ENCODE data around the gene TMEM169. TPM values are rescaled to one million over a fixed set of nuclear protein-coding genes. Genes with fewer than 3 reads are reported as not detected.

TMEM169 gene
- total RNA-seq, 1 experiment from 2014 or later = 0.74 TPM

- Histone ChIP-seq H3K36me3 (ENCODE audit: control insufficient read depth, insufficient read depth, low read length) (peaks cover 69% of the 10 kb centered on the region), H3K4me3 (ENCODE audit: low read depth in 2 of 2, low read length in 2 of 2) (no peak overlapping the region), H3K27ac (ENCODE audit: low read length) (0 out of 2 replicates have a peak overlapping the region, but pooled peaks have one; percentile 19), H3K27me3 (ENCODE audit: control insufficient read depth, insufficient read depth, low read length) (no peaks in the 10 kb centered on the region), H3K9me3 (ENCODE audit: control insufficient read depth, insufficient read depth, low read depth, low read length) (no peaks in the 10 kb centered on the region), H3K4me1 (ENCODE audit: control insufficient read depth, insufficient read depth, low read length) (peaks cover 47% of the 10 kb centered on the region)
- POLR2A ChIA-PET = interaction anchor here (0.6 kb wide), 1 partner anchor 17 kb away, joined by 3 read pairs; no protein-coding TSS in a partner anchor
- DNase-seq (ENCODE audit: low read depth, low spot score) (no peak), ATAC-seq (no peak)
- BruUV-seq (replicated peaks) = no TSS peak
- CTCF ChIA-PET = no interaction called here
- in situ Hi-C loops (cut with HindIII; ENCODE audit: low pct_unique_long_range_greater_than_20kb, low sequenced_read_pairs) (no loop called here), intact Hi-C loops (cut with micrococcal nuclease; ENCODE audit: unreplicated experiment) (no loop called here)
- peak; percentile 28; the same call in 1 of the 2 replicates for TF ChIP-seq POLR2AphosphoS5 (IDR thresholded peaks at IDR 0.05; ENCODE audit: low read depth, low read length)
- TF ChIP-seq SIN3A (IDR thresholded peaks at IDR 0.05; ENCODE audit: borderline replicate concordance, insufficient read depth, low read depth, low read length) = no peak
Observed at GRCh38 chr2:216112926-216113325, 31.2 kb downstream of the TMEM169 start.

- BruUV-seq (replicated peaks) = no TSS peak
- H3K36me3 ChIP-seq (ENCODE audit: control insufficient read depth, insufficient read depth, low read length) = peaks cover 74% of the 10 kb centered on the region
- H3K4me1 ChIP-seq (ENCODE audit: control insufficient read depth, insufficient read depth, low read length) = peaks cover 41% of the 10 kb centered on the region
- DNase-seq (ENCODE audit: low read depth, low spot score) = no peak
- no peaks in the 10 kb centered on the region for H3K9me3 ChIP-seq (ENCODE audit: control insufficient read depth, insufficient read depth, low read depth, low read length)
- in situ Hi-C loops (cut with HindIII; ENCODE audit: low pct_unique_long_range_greater_than_20kb, low sequenced_read_pairs) = no loop called here
- ChIA-PET CTCF (no interaction called here), POLR2A (interaction anchor here (0.6 kb wide), 1 partner anchor 16 kb away, joined by 3 read pairs; no protein-coding TSS in a partner anchor)
- no peak for ATAC-seq
- H3K4me3 ChIP-seq (ENCODE audit: low read depth in 2 of 2, low read length in 2 of 2) = no peak overlapping the region
- TF ChIP-seq, protein P1, sequence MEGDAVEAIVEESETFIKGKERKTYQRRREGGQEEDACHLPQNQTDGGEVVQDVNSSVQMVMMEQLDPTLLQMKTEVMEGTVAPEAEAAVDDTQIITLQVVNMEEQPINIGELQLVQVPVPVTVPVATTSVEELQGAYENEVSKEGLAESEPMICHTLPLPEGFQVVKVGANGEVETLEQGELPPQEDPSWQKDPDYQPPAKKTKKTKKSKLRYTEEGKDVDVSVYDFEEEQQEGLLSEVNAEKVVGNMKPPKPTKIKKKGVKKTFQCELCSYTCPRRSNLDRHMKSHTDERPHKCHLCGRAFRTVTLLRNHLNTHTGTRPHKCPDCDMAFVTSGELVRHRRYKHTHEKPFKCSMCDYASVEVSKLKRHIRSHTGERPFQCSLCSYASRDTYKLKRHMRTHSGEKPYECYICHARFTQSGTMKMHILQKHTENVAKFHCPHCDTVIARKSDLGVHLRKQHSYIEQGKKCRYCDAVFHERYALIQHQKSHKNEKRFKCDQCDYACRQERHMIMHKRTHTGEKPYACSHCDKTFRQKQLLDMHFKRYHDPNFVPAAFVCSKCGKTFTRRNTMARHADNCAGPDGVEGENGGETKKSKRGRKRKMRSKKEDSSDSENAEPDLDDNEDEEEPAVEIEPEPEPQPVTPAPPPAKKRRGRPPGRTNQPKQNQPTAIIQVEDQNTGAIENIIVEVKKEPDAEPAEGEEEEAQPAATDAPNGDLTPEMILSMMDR (IDR thresholded peaks at IDR 0.05) = no peak
- no peak for TF ChIP-seq TCF7L2 (IDR thresholded peaks at IDR 0.05; ENCODE audit: low read depth, low read length)
- TF ChIP-seq POLR2AphosphoS5 (IDR thresholded peaks at IDR 0.05; ENCODE audit: low read depth, low read length) = no peak
- TF ChIP-seq SIN3A (IDR thresholded peaks at IDR 0.05; ENCODE audit: borderline replicate concordance, insufficient read depth, low read depth, low read length) = no peak
- no peak for TF ChIP-seq REST (IDR thresholded peaks at IDR 0.05; ENCODE audit: insufficient read depth in 1 of 2, low read depth in 2 of 2, low read length in 1 of 2)
- no peaks in the 10 kb centered on the region for H3K27me3 ChIP-seq (ENCODE audit: control insufficient read depth, insufficient read depth, low read length)
- intact Hi-C loops (cut with micrococcal nuclease; ENCODE audit: unreplicated experiment) = no loop called here
- H3K27ac ChIP-seq (ENCODE audit: low read length) = peak overlapping the region; percentile 30
Observed at GRCh38 chr2:216113572-216113971, 31.9 kb downstream of the TMEM169 start.

GRCh38 chr2:216114382-216114713 is 32.6 kb downstream of the TMEM169 start:
- CTCF ChIA-PET = interaction anchor here (0.6 to 1.0 kb wide), 2 partner anchors 13 to 102 kb away, joined by 3 to 4 read pairs; no protein-coding TSS in a partner anchor
- ATAC-seq (peak; percentile 63), DNase-seq (ENCODE audit: low read depth, low spot score) (no peak)
- in situ Hi-C loops (cut with HindIII; ENCODE audit: low pct_unique_long_range_greater_than_20kb, low sequenced_read_pairs) (no loop called here), intact Hi-C loops (cut with micrococcal nuclease; ENCODE audit: unreplicated experiment) (no loop called here)
- POLR2A ChIA-PET = interaction anchor here (0.5 to 0.6 kb wide), 2 partner anchors 11 to 70 kb away, joined by 3 to 5 read pairs; no protein-coding TSS in a partner anchor
- no peak overlapping the region for H3K4me3 ChIP-seq (ENCODE audit: low read depth in 2 of 2, low read length in 2 of 2)
- BruUV-seq (replicated peaks) = no TSS peak
- no peaks in the 10 kb centered on the region for H3K9me3 ChIP-seq (ENCODE audit: control insufficient read depth, insufficient read depth, low read depth, low read length)
- H3K27ac ChIP-seq (ENCODE audit: low read length) = peak overlapping the region; percentile 45; the same call in 1 of the 2 replicates
- H3K27me3 ChIP-seq (ENCODE audit: control insufficient read depth, insufficient read depth, low read length) = no peaks in the 10 kb centered on the region
- no peak for TF ChIP-seq POLR2AphosphoS5 (IDR thresholded peaks at IDR 0.05; ENCODE audit: low read depth, low read length)
- TF ChIP-seq TCF7L2 (IDR thresholded peaks at IDR 0.05; ENCODE audit: low read depth, low read length) = no peak
- no peak for TF ChIP-seq SIN3A (IDR thresholded peaks at IDR 0.05; ENCODE audit: borderline replicate concordance, insufficient read depth, low read depth, low read length)
- no peak for TF ChIP-seq REST (IDR thresholded peaks at IDR 0.05; ENCODE audit: insufficient read depth in 1 of 2, low read depth in 2 of 2, low read length in 1 of 2)
- peaks cover 38% of the 10 kb centered on the region for H3K4me1 ChIP-seq (ENCODE audit: control insufficient read depth, insufficient read depth, low read length)
- peaks cover 80% of the 10 kb centered on the region for H3K36me3 ChIP-seq (ENCODE audit: control insufficient read depth, insufficient read depth, low read length)

Data from Panc1 (cell line).